HG03139 (cell line): ENCODE measurements around the gene UFSP1.

Experiments used
- ATAC-seq: cut with Tn5 transposase; IDR thresholded peaks from one replicate; pipeline ENCODE4 v1.9.1; 2021; ENCODE audit not compliant: unreplicated experiment

UFSP1 gene

DNA sequence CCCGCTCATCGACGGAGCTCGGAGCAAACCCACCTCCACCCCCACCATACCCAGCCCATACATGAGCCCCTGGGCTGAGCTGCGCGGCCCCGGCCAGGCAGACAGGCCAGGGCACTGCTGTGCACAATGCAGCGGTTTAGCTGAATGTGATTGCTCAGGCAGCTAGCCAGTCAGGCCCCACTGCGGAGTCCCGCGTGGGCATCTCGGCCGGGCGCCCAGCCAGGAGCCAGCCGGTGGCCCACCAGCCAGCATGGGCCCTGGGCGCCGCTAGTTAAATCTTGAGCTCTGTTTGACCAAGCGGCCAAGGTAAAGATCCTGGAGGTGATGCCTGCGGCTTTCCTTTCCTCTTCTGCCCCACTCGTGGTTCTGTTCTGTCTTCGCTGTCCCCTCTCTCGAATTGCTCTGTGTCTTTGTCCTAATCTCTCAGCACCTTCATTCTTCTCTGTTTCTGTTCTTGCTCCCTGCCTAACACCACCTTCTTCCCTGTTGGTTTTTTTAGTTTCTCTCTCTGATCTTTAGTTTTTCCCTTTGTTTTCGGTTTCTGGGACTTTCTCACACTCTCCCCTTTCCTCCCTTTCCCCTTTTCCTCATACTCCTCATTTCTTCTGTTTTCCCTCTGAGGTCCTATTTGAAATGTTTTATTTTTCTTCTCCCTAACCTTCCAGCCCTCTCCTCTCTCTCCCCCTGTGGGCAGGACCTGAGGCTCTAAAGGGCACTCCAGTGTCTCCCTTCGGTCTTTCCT, 6.6 kb downstream of the UFSP1 start:
- ATAC-seq = no peak

DNA sequence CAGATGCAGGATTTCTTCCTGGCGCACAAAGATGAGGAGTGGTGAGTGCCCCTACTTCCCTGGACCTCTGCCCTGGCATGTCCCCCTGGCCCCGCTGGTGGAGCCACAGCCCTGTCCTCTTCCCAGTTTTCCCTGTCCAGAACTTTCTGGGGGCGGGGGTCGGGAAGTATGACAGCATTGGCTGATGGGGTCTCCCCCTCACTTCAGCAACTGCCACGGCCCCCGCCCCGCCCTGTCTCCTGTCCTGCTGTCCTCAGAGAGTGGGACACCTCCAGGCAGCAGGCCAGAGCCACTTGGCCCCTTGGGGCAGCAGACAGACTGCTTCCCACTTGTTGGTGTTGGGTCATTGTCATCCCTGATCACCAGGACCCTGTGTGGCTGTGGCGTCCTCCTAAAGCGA, 7.3 kb downstream of the UFSP1 start:
- ATAC-seq = no peak

DNA sequence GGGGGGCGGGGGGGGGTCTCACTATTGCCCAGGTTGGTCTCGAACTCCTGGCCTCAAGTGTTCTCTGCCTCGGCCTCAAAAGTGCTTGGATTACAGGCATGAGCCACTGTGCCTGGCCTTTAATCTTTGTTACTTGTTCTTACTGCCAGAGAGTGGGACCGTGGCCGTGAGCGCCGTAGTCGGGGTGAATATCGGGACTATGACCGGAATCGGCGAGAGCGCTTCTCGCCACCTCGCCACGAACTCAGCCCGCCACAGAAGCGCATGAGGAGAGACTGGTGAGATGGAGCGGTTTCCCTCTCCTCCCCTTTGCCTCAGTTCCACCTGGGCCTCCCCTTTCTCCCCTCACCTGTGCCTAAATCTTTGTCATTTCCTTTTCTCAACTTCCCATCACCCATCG, 8.4 kb downstream of the UFSP1 start:
- ATAC-seq = no peak

DNA sequence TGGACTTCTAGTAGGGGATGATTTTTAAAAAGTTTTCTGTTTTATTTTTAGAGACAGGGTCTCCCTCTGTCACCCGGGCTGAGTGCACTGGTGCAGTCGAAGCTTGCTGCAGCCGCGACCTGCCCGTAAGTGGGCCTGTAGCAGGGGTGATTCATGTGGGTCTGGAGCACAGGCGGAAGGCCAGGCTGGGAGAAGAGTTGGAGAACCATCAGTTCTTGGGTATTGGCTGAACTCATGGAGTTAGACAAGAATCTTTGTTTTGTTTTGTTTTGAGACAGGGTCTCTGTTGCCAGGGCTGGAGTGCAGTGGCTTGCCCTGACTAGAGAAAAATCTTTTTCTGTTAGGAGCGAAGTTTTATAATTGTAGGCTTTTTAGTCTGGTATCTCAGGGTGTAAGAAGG, 8.9 kb downstream of the UFSP1 start:
- ATAC-seq = no peak

DNA sequence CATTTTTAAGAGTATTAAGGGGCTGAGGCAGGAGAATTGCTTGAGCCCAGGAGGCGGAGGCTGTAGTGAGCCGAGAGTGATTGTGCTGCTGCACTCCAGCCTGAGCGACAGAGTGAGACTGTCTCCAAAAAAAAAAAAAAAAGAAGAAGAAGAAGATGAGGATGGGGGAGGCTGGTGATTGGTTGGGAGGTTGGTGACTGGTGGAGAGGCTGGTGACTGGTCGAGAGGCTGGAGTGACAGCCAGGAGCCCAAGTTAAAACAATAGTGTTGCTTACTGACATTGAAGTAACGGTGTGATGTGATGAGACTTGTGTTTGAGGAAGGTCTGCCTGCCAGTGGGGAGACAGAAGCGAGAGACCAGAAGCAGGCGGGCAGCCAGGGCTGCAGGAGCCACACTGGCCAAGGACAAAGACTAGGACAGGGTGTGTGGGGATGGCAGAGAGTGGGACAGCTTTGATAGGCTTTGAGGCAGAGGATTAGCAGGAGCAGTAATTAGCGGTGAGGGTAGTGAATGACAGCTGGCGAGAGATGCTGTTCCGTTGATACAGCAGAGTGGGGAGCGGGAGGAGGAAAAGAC, 9.7 kb downstream of the UFSP1 start:
- ATAC-seq = no peak

DNA sequence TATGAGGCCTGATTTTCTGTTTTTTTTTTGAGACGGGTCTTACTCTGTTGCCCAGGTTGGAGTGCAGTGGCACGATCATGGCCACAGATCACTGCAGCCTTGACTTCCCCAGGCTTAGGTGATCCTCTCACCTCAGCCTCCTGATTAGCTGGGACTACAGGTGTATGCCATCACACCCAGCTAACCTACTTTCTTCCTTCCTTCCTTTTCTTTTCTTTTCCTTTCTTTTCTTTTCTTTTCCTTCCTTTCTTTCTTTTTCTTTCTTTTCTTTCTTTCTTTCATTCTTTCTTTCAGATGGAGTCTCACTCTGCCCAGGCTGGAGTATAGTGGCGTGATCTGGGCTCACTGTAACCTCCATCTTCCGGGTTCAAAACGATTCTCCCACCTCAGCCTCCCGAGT, 10.8 kb downstream of the UFSP1 start:
- ATAC-seq = no peak

DNA sequence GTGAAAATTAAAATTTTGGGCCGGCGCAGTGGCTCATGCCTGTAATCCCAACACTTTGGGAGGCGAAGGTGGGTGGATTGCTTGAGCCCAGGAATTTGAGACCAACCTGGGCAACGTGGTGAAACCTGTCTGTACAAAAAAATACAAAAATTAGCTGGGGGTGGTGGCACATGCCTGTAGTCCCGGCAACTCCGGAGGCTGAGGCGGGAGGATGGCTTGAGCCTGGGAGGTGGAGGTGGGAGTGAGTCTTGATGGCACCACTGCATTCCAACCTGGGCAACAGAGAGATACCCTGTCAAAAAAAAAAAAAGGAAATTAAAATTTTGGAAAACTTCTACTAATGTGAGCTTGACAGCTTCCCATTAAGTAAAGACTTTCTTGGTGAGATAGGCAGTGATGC, 11.5 kb downstream of the UFSP1 start:
- ATAC-seq = no peak

DNA sequence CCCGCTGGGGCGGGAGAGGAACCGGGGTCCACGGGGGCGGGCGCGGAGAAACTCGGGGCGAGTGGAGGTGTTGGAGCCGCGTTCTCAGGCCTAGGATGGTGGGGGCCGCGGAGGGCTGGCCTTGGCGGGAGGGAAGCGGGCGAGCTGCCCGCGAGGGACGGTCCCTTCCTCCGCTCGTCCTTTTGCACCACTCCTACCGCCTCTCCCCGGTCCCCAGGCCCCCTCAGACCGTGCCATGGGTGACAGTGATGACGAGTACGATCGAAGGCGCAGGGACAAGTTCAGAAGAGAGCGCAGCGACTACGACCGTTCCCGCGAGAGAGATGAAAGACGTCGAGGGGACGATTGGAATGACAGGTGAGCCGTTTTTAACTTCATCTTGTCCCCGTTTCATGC, 14.2 kb downstream of the UFSP1 start:
- peak; percentile 26 for ATAC-seq

DNA sequence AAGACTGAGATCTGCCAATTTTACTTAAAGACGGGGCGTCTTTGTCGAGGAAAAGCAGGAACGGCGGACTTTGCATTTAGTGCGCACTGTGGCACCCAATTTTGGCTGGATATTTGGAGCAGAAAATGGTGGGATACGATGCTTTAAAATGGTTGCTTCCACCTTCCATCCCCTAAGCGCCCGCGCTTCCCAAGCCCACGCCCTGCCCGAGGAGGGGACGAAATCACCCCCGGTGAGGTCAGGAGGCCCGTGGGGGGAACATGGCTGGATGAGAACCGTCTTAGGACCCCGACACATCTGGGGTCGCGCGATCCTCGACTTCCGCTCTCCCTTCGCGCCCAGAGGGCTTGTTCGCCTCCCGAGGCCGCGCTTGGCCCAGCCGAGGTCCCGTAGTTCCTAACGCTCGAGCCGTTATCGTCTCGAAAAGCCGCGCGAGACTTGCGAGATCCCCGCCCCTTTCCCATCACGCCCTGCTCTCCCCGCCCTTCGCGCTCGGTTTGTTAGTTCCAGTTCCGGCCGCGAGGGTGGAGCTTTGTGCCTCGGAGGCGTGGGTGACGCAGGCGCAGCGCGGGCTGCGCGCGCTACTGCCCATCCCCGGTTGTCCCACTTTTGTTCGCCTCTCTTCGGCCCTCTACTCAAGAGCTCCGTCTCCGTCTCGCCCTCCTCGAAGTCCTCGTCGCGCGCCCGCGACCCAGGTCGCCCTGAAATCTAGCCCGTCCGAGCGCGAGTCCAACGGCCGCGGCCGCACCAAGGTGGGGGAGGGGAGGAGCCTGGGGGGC, 14.7 kb downstream of the UFSP1 start, which contains the start of gene SRRT:
Gene SRRT (plus strand): TSS at position 527 of the 779 bp plus-strand sequence. CDS start 488 bp downstream, outside the sequence.
- peak; percentile 89 for ATAC-seq

DNA sequence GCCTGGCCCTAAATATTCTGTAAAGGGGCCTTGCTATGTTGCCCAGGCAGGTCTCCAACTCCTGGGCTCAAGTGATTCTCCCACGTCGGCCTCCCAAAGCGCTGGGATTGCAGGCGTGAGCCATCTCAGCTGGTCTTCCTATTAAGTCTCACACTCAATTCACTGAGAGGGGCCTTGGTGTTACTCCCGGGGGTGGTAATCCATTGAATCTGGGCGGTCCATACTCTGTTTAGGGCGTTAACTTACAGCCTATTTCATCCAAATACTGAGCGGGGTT, 15.3 kb downstream of the UFSP1 start:
- ATAC-seq = no peak

DNA sequence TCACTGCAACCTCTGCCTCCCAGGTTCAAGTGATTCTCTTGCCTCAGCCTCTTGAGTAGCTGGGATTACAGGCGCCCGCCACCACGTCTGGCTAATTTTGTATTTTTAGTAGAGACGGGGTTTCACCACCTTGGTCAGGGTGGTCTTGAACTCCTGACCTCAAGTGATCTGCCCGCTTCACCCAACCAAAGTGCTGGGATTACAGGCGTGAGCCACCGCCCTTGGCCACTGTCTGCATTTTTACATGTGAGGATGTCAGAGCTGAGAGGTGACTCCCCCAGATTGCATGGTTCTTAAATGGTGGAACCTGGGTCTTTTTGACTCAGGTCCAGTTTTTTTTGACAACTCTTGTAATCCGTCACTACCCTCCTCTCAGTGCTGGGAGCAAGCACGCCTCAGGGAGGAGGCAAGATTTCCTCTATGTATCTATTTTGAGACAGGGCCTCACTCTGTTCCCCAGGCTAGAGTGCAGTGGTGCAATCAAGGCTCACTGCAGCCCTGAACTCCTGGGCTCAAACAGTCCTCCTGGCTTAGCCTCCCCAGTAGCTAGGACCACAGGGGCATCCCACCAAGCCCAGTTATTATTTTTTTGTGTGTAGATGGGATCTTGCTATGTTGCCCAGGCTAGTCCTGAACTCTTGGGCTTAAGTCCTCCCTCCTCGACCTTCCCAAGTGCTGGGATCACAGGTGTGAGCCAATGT, 15.8 kb downstream of the UFSP1 start:
- ATAC-seq = no peak

DNA sequence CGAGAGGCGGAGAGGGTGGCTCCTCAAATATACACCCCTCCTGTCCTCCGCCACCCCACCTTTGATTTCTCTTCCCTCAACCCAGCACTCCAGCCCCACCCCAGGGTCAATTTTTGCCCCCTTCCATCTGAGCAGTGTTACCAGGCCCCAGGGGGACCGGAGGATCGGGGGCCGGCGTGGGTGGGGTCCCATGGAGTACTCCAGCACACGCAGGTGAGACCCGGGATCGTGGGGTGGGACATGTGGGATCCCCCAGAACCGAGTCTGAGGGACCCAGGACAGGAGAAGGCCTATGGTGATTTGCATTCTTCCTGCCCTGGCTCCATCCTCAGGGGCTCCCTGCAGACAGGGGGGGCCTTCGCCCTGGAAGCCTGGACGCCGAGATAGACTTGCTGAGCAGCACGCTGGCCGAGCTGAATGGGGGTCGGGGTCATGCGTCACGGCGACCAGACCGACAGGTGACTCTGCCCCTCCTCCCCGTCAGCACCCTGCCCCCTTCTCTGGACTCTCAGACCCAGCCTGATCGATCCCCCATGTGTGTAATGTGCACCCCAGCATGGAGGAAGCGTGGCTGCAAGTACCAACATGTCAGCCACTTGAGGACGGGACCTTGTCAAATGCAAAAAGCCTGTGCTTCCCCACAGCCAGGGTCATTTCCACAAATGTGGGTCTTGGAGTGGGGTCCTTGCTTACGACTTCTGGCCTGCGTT, 21.6 kb downstream of the UFSP1 start:
- no peak for ATAC-seq

DNA sequence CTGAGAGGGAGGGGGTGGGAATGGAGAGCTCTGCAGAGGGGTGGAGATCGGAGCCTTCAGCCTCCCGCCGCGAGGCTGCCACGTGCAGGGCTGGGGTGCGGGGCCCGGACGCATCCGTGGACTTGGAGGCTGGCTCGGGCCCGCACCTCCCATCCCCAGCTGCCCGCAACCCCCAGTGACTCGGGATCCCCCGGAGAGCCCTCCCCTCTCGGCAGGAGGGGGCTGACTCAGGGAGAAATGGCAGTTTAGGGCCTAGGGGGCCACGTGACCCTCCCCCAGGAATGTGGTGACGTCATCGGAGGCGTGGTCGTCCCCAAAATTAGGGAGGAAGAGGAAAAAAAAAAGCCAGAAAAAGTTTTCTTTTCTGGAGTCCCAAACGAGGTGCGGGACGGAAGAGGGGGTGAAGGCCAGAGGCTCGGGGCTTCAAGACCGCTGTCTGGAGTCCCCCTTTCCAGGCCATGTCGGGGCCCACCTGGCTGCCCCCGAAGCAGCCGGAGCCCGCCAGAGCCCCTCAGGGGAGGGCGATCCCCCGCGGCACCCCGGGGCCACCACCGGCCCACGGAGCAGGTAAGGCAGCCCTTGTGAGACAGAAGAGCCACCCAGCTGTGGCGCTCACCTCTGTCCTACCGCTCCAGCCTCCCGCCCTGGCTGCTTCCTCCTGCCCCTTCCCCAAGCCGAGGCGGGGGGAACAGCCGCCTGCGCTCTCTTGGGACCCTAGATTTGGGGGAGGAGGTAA, 22.3 kb downstream of the UFSP1 start, which contains the start of gene TRIP6:
Gene TRIP6 (plus strand): TSS at position 348 of the 736 bp plus-strand sequence. CDS start 111 bp downstream, at position 459.
- no peak for ATAC-seq

DNA sequence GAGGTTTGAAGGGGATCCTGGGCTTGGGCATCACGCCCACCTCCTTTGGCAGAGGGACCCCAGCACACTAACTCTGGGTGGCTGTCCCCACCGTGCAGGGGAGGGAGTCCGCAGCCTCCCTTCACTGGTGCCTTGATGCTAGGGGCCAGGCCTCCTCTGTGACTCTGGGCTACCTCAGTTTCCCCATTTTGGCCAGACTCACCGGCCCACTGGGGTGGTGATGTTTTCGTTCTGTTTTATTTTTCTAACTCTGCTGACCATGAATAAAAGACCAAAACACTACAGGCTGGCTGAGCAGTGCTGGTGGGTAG, 22.8 kb downstream of the UFSP1 start:
- ATAC-seq = no peak

DNA sequence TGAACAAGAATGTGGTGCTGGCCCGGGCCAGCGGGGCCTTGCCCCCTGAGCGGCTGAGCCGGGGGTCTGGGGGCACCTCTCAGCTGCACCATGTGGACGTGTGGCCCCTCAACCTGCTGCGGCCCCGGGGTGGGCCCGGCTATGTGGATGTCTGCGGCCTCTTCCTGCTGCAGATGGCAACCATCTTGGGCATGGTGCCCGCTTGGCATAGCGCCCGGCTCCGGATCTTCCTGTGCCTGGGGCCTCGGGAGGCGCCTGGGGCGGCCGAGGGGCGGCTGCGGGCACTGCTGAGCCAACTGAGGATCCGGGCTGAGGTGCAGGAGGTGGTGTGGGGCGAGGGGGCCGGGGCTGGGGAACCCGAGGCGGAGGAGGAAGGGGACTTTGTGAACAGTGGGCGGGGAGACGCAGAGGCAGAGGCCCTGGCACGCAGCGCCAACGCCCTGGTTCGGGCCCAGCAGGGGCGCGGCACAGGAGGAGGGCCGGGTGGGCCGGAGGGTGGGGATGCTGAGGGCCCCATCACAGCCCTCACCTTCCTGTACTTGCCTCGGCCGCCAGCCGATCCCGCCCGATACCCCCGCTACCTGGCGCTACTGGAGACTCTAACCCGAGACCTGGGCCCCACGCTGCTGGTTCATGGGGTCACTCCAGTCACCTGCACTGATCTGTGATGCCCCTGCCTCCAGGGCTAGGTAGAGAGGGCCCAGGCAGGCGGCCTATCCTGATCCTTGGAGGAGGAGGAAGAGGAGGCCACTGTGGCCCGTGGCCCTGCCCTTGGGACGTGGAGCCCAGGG, 23.4 kb downstream of the UFSP1 start:
- no peak for ATAC-seq

DNA sequence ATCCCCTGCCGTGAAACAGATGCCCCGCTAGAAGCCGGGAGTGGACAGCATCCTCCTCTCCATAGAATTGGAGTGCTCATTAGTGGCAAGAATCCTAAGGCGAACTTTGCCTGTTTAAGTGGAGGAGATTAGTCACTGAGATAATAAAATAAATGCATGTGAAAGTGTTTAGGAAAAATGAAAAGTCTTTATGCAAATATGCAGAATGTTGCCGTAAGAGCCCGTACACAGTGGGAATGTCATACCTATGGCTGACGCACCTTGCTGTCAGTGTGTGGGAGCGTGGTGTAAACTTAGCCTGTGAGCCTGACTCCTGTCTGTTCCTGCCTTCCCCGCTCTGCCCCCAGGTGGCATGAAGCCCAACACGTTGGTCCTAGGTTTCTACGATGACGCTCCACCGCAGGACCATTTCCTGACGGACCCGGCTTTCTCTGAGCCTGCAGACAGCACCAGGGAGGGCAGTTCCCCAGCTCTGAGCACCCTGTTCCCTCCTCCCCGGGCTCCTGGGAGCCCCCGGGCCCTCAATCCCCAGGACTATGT, 24.1 kb downstream of the UFSP1 start:
- ATAC-seq = no peak

DNA sequence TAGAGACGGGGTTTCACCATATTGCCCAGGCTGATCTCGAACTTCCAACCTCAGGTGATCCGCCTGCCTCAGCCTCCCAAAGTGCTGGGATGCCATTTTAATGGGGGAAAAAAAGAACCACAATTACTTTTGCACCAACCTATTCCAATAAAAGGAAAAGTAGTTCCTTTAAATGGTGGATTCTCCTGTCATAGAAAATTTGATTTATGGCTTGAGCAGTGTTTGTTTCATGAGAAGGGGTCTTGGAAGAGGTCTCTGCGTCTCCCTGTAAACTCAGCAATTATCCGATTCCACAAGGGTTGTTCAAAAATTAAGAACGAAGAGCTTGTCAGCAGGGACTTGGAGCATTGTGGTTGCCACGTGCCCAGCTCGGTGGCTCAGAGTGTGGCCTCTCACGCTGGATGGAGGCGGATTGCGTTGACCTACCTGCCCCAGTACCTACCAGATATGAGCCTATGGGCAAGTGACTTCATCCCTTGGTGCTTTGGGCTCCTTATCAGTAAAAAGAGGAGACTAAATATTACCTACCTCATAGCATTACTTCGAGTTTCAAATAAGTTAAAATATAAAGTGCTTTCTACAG, 25.2 kb downstream of the UFSP1 start:
- ATAC-seq = no peak

DNA sequence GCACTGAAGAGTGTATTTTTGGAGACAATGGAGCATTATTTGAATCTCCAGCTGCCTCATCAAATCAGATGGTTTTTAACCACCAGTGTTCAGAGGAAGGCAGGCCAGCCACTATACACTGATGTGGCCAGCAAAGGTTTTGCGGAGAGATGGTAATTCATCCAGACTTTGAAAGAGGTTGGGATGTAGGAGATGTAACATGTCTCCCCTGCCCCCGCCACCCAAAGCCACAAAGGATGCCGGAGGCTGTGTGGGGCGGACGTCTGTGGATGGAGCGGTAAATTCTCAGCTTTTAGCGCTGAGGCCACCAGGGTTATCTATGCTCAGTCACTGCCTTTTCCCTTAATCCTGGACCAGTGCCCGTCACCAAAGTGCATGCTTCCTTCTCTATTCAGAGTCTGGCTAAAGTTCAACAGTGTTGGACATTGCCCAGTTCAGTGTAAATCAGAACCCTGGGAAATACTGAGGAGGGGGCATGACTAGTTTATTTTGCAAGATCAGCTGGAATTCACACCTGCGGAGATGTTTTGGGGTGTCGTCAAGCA, 26.0 kb downstream of the UFSP1 start:
- ATAC-seq = no peak

DNA sequence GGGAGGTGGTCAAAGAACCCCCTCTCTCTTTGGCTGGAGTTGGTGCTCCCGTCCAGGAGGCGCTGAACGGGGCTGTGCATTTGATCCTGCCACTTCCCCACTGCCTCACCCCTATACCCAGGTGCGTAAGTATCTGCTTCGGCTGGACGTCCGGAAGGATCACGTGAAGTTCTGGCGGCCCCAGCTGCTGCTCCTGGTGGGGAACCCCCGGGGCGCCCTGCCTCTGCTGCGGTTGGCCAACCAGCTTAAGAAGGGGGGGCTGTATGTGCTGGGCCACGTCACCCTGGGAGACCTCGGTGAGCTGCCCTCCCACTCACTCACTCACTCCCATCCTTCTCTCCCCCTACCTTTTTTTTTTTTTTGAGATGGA, 27.9 kb downstream of the UFSP1 start:
- no peak for ATAC-seq
